ENCODE results near the gene MTUS2. TPM values are rescaled to one million over a fixed set of nuclear protein-coding genes. Genes with fewer than 3 reads are reported as not detected.

Gene MTUS2
- total RNA-seq, 1 donor from 2014 or later, result 6.8 TPM

DNA sequence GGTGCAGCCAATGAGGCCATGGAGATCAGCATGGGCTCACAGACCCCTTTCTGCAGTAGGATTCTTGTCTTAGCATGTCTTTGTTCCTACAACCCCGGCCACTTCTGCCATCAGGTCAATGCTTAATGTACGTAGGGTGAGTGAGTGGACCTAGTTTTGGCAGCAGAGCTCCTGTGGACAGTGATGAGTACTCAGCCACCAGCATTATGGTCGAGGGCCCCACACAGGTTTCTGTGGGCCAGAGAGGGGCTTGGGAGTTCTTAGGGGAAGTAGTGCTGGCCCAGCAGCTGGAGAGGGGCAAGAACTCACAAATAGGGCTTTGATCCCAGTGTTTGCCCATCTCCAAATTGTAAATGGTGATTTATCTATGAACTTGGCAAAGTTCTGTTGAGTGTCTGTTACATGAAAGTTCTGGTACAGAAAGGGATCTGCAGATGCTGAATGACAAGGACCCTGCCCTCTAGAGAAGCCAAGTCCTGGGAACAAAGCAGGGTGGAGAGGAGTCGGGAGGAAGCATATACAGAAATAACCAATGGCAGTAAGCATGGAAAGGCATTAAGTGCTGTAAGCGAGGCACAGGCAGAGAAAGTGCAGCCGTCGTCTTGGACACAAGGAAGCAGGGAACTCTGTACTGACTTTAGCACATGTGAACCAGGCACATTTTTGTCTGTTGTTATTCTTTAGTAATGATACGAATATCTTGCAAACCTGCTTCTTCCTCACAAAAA, 185.1 kb downstream of the MTUS2 start:
- no peak for DNase-seq
- H3K36me3 Mint-ChIP-seq (ENCODE audit: unreplicated experiment), result peaks cover 4% of the 10 kb centered on the region
- no peak overlapping the region for H3K4me3 Mint-ChIP-seq (ENCODE audit: unreplicated experiment)
- no peak overlapping the region for H3K27ac Mint-ChIP-seq (ENCODE audit: unreplicated experiment)
- TF ChIP-seq, protein P1, sequence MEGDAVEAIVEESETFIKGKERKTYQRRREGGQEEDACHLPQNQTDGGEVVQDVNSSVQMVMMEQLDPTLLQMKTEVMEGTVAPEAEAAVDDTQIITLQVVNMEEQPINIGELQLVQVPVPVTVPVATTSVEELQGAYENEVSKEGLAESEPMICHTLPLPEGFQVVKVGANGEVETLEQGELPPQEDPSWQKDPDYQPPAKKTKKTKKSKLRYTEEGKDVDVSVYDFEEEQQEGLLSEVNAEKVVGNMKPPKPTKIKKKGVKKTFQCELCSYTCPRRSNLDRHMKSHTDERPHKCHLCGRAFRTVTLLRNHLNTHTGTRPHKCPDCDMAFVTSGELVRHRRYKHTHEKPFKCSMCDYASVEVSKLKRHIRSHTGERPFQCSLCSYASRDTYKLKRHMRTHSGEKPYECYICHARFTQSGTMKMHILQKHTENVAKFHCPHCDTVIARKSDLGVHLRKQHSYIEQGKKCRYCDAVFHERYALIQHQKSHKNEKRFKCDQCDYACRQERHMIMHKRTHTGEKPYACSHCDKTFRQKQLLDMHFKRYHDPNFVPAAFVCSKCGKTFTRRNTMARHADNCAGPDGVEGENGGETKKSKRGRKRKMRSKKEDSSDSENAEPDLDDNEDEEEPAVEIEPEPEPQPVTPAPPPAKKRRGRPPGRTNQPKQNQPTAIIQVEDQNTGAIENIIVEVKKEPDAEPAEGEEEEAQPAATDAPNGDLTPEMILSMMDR (IDR thresholded peaks at IDR 0.05; ENCODE audit: partially characterized antibody, unreplicated experiment), result no peak
- H3K4me1 Mint-ChIP-seq (ENCODE audit: low read depth, unreplicated experiment), result no peaks in the 10 kb centered on the region
- H3K27me3 Mint-ChIP-seq (ENCODE audit: unreplicated experiment), result no peaks in the 10 kb centered on the region
- H3K9me3 Mint-ChIP-seq (ENCODE audit: unreplicated experiment), result no peaks in the 10 kb centered on the region

DNA sequence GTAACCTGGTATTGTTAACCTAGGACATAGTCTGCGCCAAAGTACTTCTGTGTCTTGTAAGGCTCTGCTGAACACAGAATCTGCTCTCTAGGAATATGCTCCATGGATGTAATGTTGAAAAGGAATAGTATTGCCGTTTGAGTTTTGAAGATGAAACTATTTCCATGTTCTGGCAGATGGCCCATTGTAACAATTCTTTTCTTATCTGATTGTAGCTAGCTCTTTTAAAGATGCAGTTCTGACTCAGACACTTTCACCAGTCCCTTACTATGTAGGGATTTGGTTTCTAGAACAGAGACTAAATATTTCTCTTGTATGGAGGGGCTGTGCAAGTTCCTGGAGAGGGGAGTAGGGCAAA, 185.6 kb downstream of the MTUS2 start:
- H3K27me3 Mint-ChIP-seq (ENCODE audit: unreplicated experiment), result peaks cover 2% of the 10 kb centered on the region
- peak overlapping the region; percentile 13 for H3K27ac Mint-ChIP-seq (ENCODE audit: unreplicated experiment)
- H3K4me3 Mint-ChIP-seq (ENCODE audit: unreplicated experiment), result no peak overlapping the region
- H3K4me1 Mint-ChIP-seq (ENCODE audit: low read depth, unreplicated experiment), result no peaks in the 10 kb centered on the region
- no peak for DNase-seq
- H3K9me3 Mint-ChIP-seq (ENCODE audit: unreplicated experiment), result no peaks in the 10 kb centered on the region
- H3K36me3 Mint-ChIP-seq (ENCODE audit: unreplicated experiment), result peaks cover 2% of the 10 kb centered on the region
- TF ChIP-seq, protein P1 (IDR thresholded peaks at IDR 0.05; ENCODE audit: partially characterized antibody, unreplicated experiment), result no peak

- TF ChIP-seq, protein P1 (IDR thresholded peaks at IDR 0.05; ENCODE audit: partially characterized antibody, unreplicated experiment), result no peak
- H3K4me1 Mint-ChIP-seq (ENCODE audit: low read depth, unreplicated experiment), result no peaks in the 10 kb centered on the region
Observed at GRCh38 chr13:29006359-29006850, 186.3 kb downstream of the MTUS2 start.

DNA sequence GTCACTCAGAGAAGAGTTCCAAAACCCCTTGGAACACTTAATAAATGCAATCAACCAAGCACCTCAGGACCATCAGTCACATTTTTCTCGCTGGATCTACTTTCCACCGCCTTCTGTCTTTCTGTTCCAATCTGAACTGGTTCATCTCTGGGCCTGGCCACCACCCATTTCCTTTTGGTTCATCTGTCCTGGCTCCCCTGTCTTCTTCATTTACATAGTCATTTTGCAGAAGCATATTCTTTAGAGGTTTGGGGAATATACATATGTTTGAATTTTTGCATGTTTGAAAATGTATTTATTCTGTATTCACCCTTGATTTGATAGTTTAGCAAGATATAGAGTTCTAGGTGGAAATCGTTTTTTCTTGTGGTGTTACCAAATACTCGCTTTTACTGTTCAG, 188.2 kb downstream of the MTUS2 start:
- no peak for DNase-seq
- H3K27ac Mint-ChIP-seq (ENCODE audit: unreplicated experiment), result no peak overlapping the region
- H3K27me3 Mint-ChIP-seq (ENCODE audit: unreplicated experiment), result peaks cover 3% of the 10 kb centered on the region
- H3K4me1 Mint-ChIP-seq (ENCODE audit: low read depth, unreplicated experiment), result no peaks in the 10 kb centered on the region
- no peak overlapping the region for H3K4me3 Mint-ChIP-seq (ENCODE audit: unreplicated experiment)
- no peaks in the 10 kb centered on the region for H3K9me3 Mint-ChIP-seq (ENCODE audit: unreplicated experiment)
- TF ChIP-seq, protein P1 (IDR thresholded peaks at IDR 0.05; ENCODE audit: partially characterized antibody, unreplicated experiment), result no peak
- no peaks in the 10 kb centered on the region for H3K36me3 Mint-ChIP-seq (ENCODE audit: unreplicated experiment)

More at GRCh38 chr13:29006359-29006850, 186.3 kb downstream of the MTUS2 start:
- Mint-ChIP-seq H3K36me3 (ENCODE audit: unreplicated experiment) (no peaks in the 10 kb centered on the region), H3K4me3 (ENCODE audit: unreplicated experiment) (no peak overlapping the region), H3K9me3 (ENCODE audit: unreplicated experiment) (no peaks in the 10 kb centered on the region), H3K27ac (ENCODE audit: unreplicated experiment) (no peak overlapping the region), H3K27me3 (ENCODE audit: unreplicated experiment) (peaks cover 2% of the 10 kb centered on the region)
- DNase-seq, result no peak

DNA sequence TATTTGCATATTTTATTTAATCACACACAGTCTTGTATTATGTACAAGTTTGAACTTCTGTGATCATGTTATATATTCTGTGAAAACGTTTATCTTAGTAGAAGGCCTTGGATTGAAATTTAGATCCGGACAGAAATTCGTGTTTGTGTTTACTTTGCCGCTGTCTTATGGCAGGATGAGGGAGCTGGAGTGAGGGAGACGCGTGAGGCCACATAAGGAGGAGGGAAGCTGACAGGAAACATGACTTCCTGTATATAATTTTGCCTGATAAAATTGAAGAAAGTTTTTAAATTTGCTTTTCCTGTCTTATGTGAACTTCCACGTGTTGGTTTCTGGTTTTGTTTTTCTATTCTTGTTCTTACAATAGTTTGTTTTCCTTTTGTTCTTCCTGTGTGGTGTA, 200.2 kb downstream of the MTUS2 start:
- no peak for DNase-seq
- Mint-ChIP-seq H3K27me3 (ENCODE audit: unreplicated experiment) (no peaks in the 10 kb centered on the region), H3K36me3 (ENCODE audit: unreplicated experiment) (peaks cover 5% of the 10 kb centered on the region), H3K4me1 (ENCODE audit: low read depth, unreplicated experiment) (peaks cover 2% of the 10 kb centered on the region), H3K4me3 (ENCODE audit: unreplicated experiment) (no peak overlapping the region), H3K9me3 (ENCODE audit: unreplicated experiment) (peaks cover 2% of the 10 kb centered on the region), H3K27ac (ENCODE audit: unreplicated experiment) (no peak overlapping the region)
- TF ChIP-seq, protein P1 (IDR thresholded peaks at IDR 0.05; ENCODE audit: partially characterized antibody, unreplicated experiment), result no peak

Measured in glutamatergic neuron (in vitro differentiated cells).